Psoas muscle (tissue), 8 donors: ENCODE results near the gene ADGRL1. TPM values are rescaled to one million over a fixed set of nuclear protein-coding genes. Genes with fewer than 3 reads are reported as not detected.

ENCODE experiments used
- ATAC-seq, 4 donors: fragments of 200-7000 bp; cut with Tn5 transposase; one replicate each; pipeline ENCODE4 v1.9.1; 2020; ENCODE audit warnings: moderate library complexity in 3 of 4, mild to moderate bottlenecking in 2 of 4
- DNase-seq, 2 donors: peaks; one replicate each; pipeline ENCODE4 v3.0.0-alpha.2; 2020
- H3K27ac ChIP-seq: fragments of 200-600 bp; one replicate; pipeline ENCODE4 v1.8.0; 2022
- H3K27me3 ChIP-seq, 3 donors: fragments of 200-600 bp in 1 of 3; one replicate each; pipeline versions ENCODE4 v1.6.1 to v1.8.0; 2013 to 2022; ENCODE audit warnings: low read length in 2 of 3, mild to moderate bottlenecking in 2 of 3, moderate library complexity in 1 of 3; ENCODE audit not compliant: insufficient read depth in 3 of 3
- H3K36me3 ChIP-seq, 2 donors: fragments of 200-600 bp in 1 of 2; one replicate each; pipeline versions ENCODE4 v1.6.1 to v1.8.0; 2013 to 2022; ENCODE audit warnings: low read depth in 1 of 2, mild to moderate bottlenecking in 1 of 2, moderate library complexity in 1 of 2; ENCODE audit not compliant: insufficient read depth in 1 of 2
- H3K4me1 ChIP-seq: fragments of 200-600 bp; one replicate; pipeline ENCODE4 v1.8.0; 2022
- H3K4me3 ChIP-seq: fragments of 200-600 bp; one replicate; pipeline ENCODE4 v1.8.0; 2022; ENCODE audit warnings: mild to moderate bottlenecking
- H3K9me3 ChIP-seq: fragments of 200-600 bp; one replicate; pipeline ENCODE4 v1.8.0; 2022
- CTCF ChIP-seq: fragments of 200-600 bp; IDR thresholded peaks from one replicate; pipeline ENCODE4 v1.8.0; 2022; ENCODE audit warnings: antibody characterized with exemption
- WGBS, 3 donors: extraction: QIAGEN DNeasy Blood & Tissue Kit; methylation state at CpG; one replicate each; pipeline versions ENCODE4 v1.1.6 to v1.1.7; 2013; 5-methylcytosine and 5-hydroxymethylcytosine counted together
- intact Hi-C, 2 donors: fragments of 100-400 bp; cut with DNase I; formaldehyde crosslinking; loops; one replicate each; pipeline versions ENCODE4 v1.11.0 to v1.14.2; 2022
- polyA plus RNA-seq, 3 donors: library from polyadenylated mRNA; stranded (reverse); fragments of 200-250 nt; gene quantifications; one replicate each; pipeline ENCODE4 v1.2.3, GENCODE V29; 2013
- total RNA-seq, 4 donors: library from RNA; stranded (reverse); fragmentation: NEBNext Ultra II Directional in 2 of 4; extraction: Animal tissue kit (Norgen Biotek cat#: 25700) in 2 of 4; gene quantifications; one replicate each; pipeline versions ENCODE4 v1.2.1 to v1.2.4, GENCODE V29; 2021 to 2023
- donor health status: healthy with polysubstance abuse.
- donor health status: DM: no; HTN: no; CAD: no; lungs with moderate emphysema.
- donor health status: Bipolar disorder and iron deficiency.
- donor health status: healthy.
- donor health status: DM: yes; HTN: yes; CAD: no.
- donor health status: DM: no; HTN: no; CAD: no.
- donor health status: DM: no; HTN: no; CAD: no.
- donor health status: DM: yes; HTN: yes; CAD: no.

Gene ADGRL1
- total and polyA plus RNA-seq, 7 donors: 0.38 to 2.6 (median 1.7) TPM

- H3K36me3 ChIP-seq: peaks cover 0 to 11% of the 10 kb centered on the region in 2 donors
- TF ChIP-seq CTCF: no peak
- H3K27ac ChIP-seq: peak overlapping the region; percentile 21
- DNase-seq (no peak), ATAC-seq (no peak)
- no peak overlapping the region for H3K4me3 ChIP-seq
- intact Hi-C loops: no loop called here
- 93 to 100% (median 94%) methylated on average over 1 of the region's 1 CpG for WGBS, 3 donors
- no peaks in the 10 kb centered on the region for H3K27me3 ChIP-seq
- peaks cover 63% of the 10 kb centered on the region for H3K4me1 ChIP-seq
- no peaks in the 10 kb centered on the region for H3K9me3 ChIP-seq
These were observed 94.5 kb downstream of the ADGRL1 start for GRCh38 chr19:14111486-14111885.

GRCh38 chr19:14110650-14111049 lies 95.3 kb downstream of the ADGRL1 start:
- TF ChIP-seq CTCF: no peak
- DNase-seq (no peak), ATAC-seq (no peak)
- Histone ChIP-seq H3K27me3 (no peaks in the 10 kb centered on the region), H3K4me3 (no peak overlapping the region), H3K36me3 (peaks cover 0 to 19% of the 10 kb centered on the region in 2 donors), H3K4me1 (peaks cover 55% of the 10 kb centered on the region), H3K9me3 (no peaks in the 10 kb centered on the region), H3K27ac (no peak overlapping the region)
- intact Hi-C loops: no loop called here
- 50 to 61% (median 56%) methylated on average over 2 of the region's 2 CpGs for WGBS, 3 donors

- Histone ChIP-seq H3K9me3 (no peaks in the 10 kb centered on the region), H3K27ac (peak overlapping the region; percentile 81), H3K4me1 (peaks cover 28% of the 10 kb centered on the region), H3K4me3 (peak overlapping the region; percentile 39), H3K36me3 (peaks cover 0 to 46% of the 10 kb centered on the region in 2 donors), H3K27me3 (no peaks in the 10 kb centered on the region)
- intact Hi-C loops: no loop called here
- no peak for TF ChIP-seq CTCF
- ATAC-seq (peak; percentile 81 to 86 (median 86)), DNase-seq (peak; percentile 68 to 83)
- 29 to 44% (median 33%) methylated on average over 21 to 23 of the region's 23 CpGs for WGBS, 3 donors
These were observed 98.1 kb downstream of the ADGRL1 start for GRCh38 chr19:14107581-14108461.

- H3K4me1 ChIP-seq: peaks cover 20% of the 10 kb centered on the region
- H3K27ac ChIP-seq: peak overlapping the region; percentile 81
- no peak for TF ChIP-seq CTCF
- DNase-seq: no peak
- intact Hi-C loops: no loop called here
- H3K36me3 ChIP-seq: peaks cover 0 to 56% of the 10 kb centered on the region in 2 donors
- 39 to 49% (median 46%) methylated on average over 15 to 16 of the region's 16 CpGs for WGBS, 3 donors
- ATAC-seq: peak; percentile 30 to 67 (median 54)
- H3K27me3 ChIP-seq: no peaks in the 10 kb centered on the region
- H3K4me3 ChIP-seq: no peak overlapping the region
- H3K9me3 ChIP-seq: no peaks in the 10 kb centered on the region
These were observed 99.1 kb downstream of the ADGRL1 start for GRCh38 chr19:14106840-14107239.
